Measurements from ENCODE around the gene KLF5.

DNA sequence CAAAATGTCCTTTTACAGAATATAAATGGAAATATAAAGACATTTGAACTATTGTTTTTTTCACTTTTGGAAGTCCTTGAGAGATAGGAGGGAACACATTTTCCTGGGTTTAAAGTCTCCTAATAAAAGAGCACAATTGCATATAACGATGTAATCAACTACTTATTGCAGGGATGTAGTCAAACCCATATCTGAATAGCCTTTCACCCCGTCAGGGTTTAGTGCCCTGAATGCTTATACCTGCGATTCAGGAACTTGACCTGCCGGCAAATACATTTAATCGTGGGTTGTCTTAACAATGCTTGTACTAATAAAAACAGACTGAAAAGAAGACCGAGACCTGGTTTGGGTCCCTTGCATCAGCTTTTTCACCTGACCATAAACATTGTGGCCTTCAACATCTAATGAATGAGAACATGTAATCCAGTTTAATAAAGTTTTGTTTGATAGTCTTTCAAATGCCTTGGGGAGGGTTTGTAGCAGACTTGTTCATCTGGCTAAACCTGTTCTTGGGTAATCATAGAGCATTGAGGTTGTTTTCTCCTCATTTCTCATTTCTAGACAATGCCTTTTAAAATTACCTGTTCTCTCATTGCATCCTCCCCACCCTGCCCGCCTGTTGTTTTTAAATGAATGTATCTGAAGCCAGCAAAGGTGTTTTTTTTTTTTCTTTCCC lies 7.0 kb downstream of the KLF5 start:
- TF ChIP-seq, protein P1, sequence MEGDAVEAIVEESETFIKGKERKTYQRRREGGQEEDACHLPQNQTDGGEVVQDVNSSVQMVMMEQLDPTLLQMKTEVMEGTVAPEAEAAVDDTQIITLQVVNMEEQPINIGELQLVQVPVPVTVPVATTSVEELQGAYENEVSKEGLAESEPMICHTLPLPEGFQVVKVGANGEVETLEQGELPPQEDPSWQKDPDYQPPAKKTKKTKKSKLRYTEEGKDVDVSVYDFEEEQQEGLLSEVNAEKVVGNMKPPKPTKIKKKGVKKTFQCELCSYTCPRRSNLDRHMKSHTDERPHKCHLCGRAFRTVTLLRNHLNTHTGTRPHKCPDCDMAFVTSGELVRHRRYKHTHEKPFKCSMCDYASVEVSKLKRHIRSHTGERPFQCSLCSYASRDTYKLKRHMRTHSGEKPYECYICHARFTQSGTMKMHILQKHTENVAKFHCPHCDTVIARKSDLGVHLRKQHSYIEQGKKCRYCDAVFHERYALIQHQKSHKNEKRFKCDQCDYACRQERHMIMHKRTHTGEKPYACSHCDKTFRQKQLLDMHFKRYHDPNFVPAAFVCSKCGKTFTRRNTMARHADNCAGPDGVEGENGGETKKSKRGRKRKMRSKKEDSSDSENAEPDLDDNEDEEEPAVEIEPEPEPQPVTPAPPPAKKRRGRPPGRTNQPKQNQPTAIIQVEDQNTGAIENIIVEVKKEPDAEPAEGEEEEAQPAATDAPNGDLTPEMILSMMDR (IDR thresholded peaks at IDR 0.05): no peak
- no peak for TF ChIP-seq POLR2A (IDR thresholded peaks at IDR 0.05)

All from tibial nerve (tissue), 3 donors.